ENCODE results near the gene SPG11. TPM values are rescaled to one million over a fixed set of nuclear protein-coding genes. Genes with fewer than 3 reads are reported as not detected.
"Not testable (repeated sequence)": the region's sequence is repeated elsewhere in the genome, so short reads cannot be mapped to it uniquely, and the experiment has no call there.

The SPG11 gene
- total and polyA plus RNA-seq, 8 donors: 12.1 to 240 (median 104) TPM

GRCh38 chr15:44646460-44646859 is 17.0 kb downstream of the SPG11 start:
- Histone ChIP-seq H3K9me3 (no peaks in the 10 kb centered on the region), H3K36me3 (peaks cover 40 to 81% (median 70%) of the 10 kb centered on the region in 4 donors), H3K4me1 (peaks cover 0 to 12% (median 0%) of the 10 kb centered on the region in 4 donors), H3K4me3 (no peak overlapping the region), H3K27me3 (no peaks in the 10 kb centered on the region), H3K27ac (no peak overlapping the region)
- no peak for DNase-seq
- intact Hi-C loops (cut with DNase I; ENCODE audit: low total_unique reads): no loop called here
- TF ChIP-seq CTCF (IDR thresholded peaks at IDR 0.05): no peak
- TF ChIP-seq POLR2AphosphoS5 (IDR thresholded peaks at IDR 0.05): no peak
- TF ChIP-seq POLR2A (IDR thresholded peaks at IDR 0.05): no peak
- no peak for TF ChIP-seq EP300 (IDR thresholded peaks at IDR 0.05)
- WGBS, 5 donors: 96 to 100% (median 98%) methylated on average over 2 of the region's 2 CpGs

GRCh38 chr15:44641651-44642050 is 21.8 kb downstream of the SPG11 start:
- Histone ChIP-seq H3K4me1 (peaks cover 0 to 12% (median 0%) of the 10 kb centered on the region in 4 donors), H3K27ac (no peak overlapping the region), H3K27me3 (no peaks in the 10 kb centered on the region), H3K4me3 (no peak overlapping the region), H3K9me3 (no peaks in the 10 kb centered on the region), H3K36me3 (peaks cover 11 to 75% (median 64%) of the 10 kb centered on the region in 4 donors)
- intact Hi-C loops (cut with DNase I; ENCODE audit: low total_unique reads): no loop called here
- TF ChIP-seq POLR2A (IDR thresholded peaks at IDR 0.05) (no peak), EP300 (IDR thresholded peaks at IDR 0.05) (no peak), CTCF (IDR thresholded peaks at IDR 0.05) (no peak), POLR2AphosphoS5 (IDR thresholded peaks at IDR 0.05) (no peak)
- 52 to 76% (median 66%) methylated on average over 4 of the region's 4 CpGs for WGBS, 5 donors
- no peak for DNase-seq

- WGBS, 5 donors: 82 to 91% (median 86%) methylated on average over 1 of the region's 1 CpG
- no peaks in the 10 kb centered on the region for H3K4me1 ChIP-seq
- no peak overlapping the region for H3K27ac ChIP-seq
- intact Hi-C loops (cut with DNase I; ENCODE audit: low total_unique reads): no loop called here
- H3K36me3 ChIP-seq: peaks cover 22 to 94% (median 89%) of the 10 kb centered on the region in 4 donors
- H3K9me3 ChIP-seq: no peaks in the 10 kb centered on the region
- DNase-seq: no peak
- H3K27me3 ChIP-seq: no peaks in the 10 kb centered on the region
- H3K4me3 ChIP-seq: no peak overlapping the region
- TF ChIP-seq CTCF (IDR thresholded peaks at IDR 0.05) (no peak), POLR2AphosphoS5 (IDR thresholded peaks at IDR 0.05) (no peak), POLR2A (IDR thresholded peaks at IDR 0.05) (no peak), EP300 (IDR thresholded peaks at IDR 0.05) (no peak)
Measured at GRCh38 chr15:44636976-44637375, 26.5 kb downstream of the SPG11 start.

GRCh38 chr15:44633603-44634002 is 29.9 kb downstream of the SPG11 start:
- 91 to 95% (median 92%) methylated on average over 5 of the region's 5 CpGs for WGBS, 5 donors
- Histone ChIP-seq H3K36me3 (peaks cover 34 to 99% (median 97%) of the 10 kb centered on the region in 4 donors), H3K27ac (no peak overlapping the region), H3K9me3 (no peaks in the 10 kb centered on the region), H3K27me3 (no peaks in the 10 kb centered on the region), H3K4me3 (no peak overlapping the region), H3K4me1 (no peaks in the 10 kb centered on the region)
- TF ChIP-seq EP300 (IDR thresholded peaks at IDR 0.05) (no peak), POLR2A (IDR thresholded peaks at IDR 0.05) (no peak), POLR2AphosphoS5 (IDR thresholded peaks at IDR 0.05) (no peak), CTCF (IDR thresholded peaks at IDR 0.05) (no peak)
- intact Hi-C loops (cut with DNase I; ENCODE audit: low total_unique reads): no loop called here
- no peak for DNase-seq

GRCh38 chr15:44625286-44625685 is 38.2 kb downstream of the SPG11 start:
- peaks cover 60 to 100% (median 100%) of the 10 kb centered on the region in 4 donors for H3K36me3 ChIP-seq
- H3K4me3 ChIP-seq; DNase-seq; H3K4me1 ChIP-seq; H3K27me3 ChIP-seq; H3K27ac ChIP-seq; H3K9me3 ChIP-seq; intact Hi-C loops (cut with DNase I; ENCODE audit: low total_unique reads): not testable (repeated sequence)
- 85 to 98% (median 90%) methylated on average over 2 of the region's 2 CpGs for WGBS, 5 donors
